ENCODE results near the gene SMIM44.
A peak's percentile ranks its signal among the peaks of the same experiment; 100 is the strongest.

SMIM44 gene

GRCh38 chr19:3474614-3475013 lies 8.6 kb downstream of the SMIM44 start:
- no peak overlapping the region for H3K4me3 ChIP-seq (ENCODE audit: low read depth, low read length)
- TF ChIP-seq, protein P1, sequence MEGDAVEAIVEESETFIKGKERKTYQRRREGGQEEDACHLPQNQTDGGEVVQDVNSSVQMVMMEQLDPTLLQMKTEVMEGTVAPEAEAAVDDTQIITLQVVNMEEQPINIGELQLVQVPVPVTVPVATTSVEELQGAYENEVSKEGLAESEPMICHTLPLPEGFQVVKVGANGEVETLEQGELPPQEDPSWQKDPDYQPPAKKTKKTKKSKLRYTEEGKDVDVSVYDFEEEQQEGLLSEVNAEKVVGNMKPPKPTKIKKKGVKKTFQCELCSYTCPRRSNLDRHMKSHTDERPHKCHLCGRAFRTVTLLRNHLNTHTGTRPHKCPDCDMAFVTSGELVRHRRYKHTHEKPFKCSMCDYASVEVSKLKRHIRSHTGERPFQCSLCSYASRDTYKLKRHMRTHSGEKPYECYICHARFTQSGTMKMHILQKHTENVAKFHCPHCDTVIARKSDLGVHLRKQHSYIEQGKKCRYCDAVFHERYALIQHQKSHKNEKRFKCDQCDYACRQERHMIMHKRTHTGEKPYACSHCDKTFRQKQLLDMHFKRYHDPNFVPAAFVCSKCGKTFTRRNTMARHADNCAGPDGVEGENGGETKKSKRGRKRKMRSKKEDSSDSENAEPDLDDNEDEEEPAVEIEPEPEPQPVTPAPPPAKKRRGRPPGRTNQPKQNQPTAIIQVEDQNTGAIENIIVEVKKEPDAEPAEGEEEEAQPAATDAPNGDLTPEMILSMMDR (IDR thresholded peaks at IDR 0.05; ENCODE audit: low read depth, low read length): no peak

DNA sequence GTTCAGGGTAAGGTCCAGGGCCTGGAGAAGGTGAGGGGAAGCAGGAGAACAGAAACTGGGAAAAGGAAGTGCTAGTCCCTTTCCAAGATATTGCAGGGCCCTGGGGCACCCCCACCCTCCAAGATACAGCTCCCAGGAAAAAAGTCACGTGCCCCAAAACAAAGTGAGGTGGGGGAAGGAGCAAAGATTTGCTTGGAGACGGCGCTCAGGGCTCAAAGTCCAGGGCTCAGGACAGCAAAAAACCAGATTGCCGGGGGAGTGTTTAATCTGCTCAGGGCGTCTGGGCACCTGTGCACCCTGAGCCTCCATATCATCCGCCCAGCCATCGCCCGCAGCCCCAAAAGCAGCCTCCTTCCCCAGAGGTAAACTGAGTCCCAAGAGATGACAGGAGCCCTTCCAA lies 9.2 kb downstream of the SMIM44 start:
- no peak overlapping the region for H3K4me3 ChIP-seq (ENCODE audit: low read depth, low read length)
- TF ChIP-seq, protein P1 (IDR thresholded peaks at IDR 0.05; ENCODE audit: low read depth, low read length): no peak

GRCh38 chr19:3471954-3472655 lies 11.1 kb downstream of the SMIM44 start:
- no peak overlapping the region for H3K4me3 ChIP-seq (ENCODE audit: low read depth, low read length)
- TF ChIP-seq, protein P1 (IDR thresholded peaks at IDR 0.05; ENCODE audit: low read depth, low read length): peak; percentile 67

GRCh38 chr19:3470500-3471128 lies 12.6 kb downstream of the SMIM44 start:
- H3K4me3 ChIP-seq (ENCODE audit: low read depth, low read length): no peak overlapping the region
- TF ChIP-seq, protein P1 (IDR thresholded peaks at IDR 0.05; ENCODE audit: low read depth, low read length): no peak

DNA sequence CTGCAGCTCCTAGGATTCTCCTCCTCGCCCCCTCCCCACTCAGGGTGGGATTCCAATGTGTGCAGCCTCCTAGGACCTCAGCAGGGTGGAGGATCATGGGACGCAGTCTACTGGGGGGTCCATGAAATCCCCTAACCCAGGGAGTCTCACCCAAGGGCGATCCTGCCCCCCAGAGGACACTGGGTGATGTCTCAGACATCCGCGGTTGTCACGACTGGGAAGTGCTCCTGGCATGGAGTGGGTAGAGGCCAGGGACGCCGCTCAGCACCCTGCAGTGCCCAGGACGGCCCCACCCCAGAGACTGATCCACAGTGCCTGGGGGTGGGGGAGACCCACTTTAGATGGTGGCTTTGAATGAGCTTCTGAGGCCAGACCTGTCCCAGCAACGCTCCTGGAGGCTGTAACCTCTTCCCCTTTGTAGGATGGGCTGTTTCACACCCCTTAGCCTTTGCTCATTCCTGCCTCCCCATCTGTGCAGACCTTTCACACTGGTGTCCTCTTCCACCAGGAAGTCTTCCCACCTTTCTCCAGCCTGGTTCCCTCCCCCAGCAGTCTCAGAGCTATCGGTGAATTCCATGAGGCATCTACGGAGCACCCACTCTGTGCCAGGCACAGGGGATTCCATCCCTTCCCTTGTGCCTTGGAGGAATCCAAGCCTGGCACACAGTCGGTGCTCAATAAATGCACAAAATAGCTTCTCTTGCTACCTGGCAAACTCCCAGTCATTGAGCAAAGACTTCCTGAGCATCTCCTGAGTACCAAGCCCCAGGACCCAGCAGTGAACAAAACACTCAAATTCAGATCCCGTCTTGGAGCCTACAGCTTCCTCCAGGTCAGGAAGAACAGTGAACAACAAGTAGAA lies 13.4 kb downstream of the SMIM44 start:
- H3K4me3 ChIP-seq (ENCODE audit: low read depth, low read length): no peak overlapping the region
- TF ChIP-seq, protein P1 (IDR thresholded peaks at IDR 0.05; ENCODE audit: low read depth, low read length): no peak

DNA sequence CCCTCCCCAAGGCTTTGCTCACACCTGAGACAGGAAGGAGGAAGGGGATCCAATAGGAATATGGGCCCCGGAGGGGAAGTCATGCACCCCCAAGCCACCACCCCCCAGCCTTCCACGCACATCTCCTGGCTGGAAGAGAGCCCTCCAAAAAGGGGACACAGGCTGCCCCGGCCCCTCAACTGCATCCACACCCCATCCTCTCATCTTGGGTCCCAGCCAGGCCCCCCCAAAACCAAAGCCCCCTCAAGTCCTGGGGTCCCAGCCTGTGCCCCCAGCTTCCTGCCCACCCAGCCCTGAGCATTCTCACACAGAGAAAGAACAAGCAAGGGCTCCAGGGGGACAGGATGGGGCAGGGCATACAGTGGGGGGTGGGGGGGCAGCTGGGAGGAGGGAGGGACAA lies 15.0 kb downstream of the SMIM44 start:
- TF ChIP-seq, protein P1 (IDR thresholded peaks at IDR 0.05; ENCODE audit: low read depth, low read length): no peak
- H3K4me3 ChIP-seq (ENCODE audit: low read depth, low read length): no peak overlapping the region
